ENCODE results near the gene BANK1. TPM values are rescaled to one million over a fixed set of nuclear protein-coding genes. Genes with fewer than 3 reads are reported as not detected.

The BANK1 gene
- total RNA-seq, 1 experiment from 2014 or later, result 2.4 TPM

DNA sequence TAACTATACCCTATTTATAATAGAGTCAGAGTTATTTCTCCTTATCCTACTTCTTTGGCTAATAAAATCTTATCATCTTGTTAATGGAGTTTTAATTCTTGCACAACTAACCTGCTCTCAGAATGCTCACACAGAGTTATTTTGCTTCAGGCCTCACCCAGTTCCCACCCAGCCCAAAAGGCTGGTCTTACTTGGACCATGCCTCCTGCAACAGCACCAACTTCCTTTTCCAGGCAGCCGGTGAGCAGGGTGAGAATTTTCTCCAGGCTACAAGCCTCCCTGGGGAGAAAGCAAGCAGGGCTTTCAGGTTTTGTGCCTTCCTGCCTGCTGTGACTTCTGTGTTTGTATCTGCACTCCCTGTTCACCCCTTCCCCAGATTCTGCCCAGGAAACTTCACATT, 29.1 kb upstream of the BANK1 start (continued):
- TF ChIP-seq, protein P1, sequence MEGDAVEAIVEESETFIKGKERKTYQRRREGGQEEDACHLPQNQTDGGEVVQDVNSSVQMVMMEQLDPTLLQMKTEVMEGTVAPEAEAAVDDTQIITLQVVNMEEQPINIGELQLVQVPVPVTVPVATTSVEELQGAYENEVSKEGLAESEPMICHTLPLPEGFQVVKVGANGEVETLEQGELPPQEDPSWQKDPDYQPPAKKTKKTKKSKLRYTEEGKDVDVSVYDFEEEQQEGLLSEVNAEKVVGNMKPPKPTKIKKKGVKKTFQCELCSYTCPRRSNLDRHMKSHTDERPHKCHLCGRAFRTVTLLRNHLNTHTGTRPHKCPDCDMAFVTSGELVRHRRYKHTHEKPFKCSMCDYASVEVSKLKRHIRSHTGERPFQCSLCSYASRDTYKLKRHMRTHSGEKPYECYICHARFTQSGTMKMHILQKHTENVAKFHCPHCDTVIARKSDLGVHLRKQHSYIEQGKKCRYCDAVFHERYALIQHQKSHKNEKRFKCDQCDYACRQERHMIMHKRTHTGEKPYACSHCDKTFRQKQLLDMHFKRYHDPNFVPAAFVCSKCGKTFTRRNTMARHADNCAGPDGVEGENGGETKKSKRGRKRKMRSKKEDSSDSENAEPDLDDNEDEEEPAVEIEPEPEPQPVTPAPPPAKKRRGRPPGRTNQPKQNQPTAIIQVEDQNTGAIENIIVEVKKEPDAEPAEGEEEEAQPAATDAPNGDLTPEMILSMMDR (IDR thresholded peaks at IDR 0.05 in 2 of 3, conservative IDR thresholded peaks at IDR 0.05 in 1 of 3; ENCODE audit: borderline replicate concordance in 1 of 3, insufficient read depth in 1 of 3, low read depth in 2 of 3, low read length in 2 of 3), result no peak
- TF ChIP-seq, protein P2, sequence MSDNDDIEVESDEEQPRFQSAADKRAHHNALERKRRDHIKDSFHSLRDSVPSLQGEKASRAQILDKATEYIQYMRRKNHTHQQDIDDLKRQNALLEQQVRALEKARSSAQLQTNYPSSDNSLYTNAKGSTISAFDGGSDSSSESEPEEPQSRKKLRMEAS (IDR thresholded peaks at IDR 0.05), result no peak
- TF ChIP-seq, protein P3, sequence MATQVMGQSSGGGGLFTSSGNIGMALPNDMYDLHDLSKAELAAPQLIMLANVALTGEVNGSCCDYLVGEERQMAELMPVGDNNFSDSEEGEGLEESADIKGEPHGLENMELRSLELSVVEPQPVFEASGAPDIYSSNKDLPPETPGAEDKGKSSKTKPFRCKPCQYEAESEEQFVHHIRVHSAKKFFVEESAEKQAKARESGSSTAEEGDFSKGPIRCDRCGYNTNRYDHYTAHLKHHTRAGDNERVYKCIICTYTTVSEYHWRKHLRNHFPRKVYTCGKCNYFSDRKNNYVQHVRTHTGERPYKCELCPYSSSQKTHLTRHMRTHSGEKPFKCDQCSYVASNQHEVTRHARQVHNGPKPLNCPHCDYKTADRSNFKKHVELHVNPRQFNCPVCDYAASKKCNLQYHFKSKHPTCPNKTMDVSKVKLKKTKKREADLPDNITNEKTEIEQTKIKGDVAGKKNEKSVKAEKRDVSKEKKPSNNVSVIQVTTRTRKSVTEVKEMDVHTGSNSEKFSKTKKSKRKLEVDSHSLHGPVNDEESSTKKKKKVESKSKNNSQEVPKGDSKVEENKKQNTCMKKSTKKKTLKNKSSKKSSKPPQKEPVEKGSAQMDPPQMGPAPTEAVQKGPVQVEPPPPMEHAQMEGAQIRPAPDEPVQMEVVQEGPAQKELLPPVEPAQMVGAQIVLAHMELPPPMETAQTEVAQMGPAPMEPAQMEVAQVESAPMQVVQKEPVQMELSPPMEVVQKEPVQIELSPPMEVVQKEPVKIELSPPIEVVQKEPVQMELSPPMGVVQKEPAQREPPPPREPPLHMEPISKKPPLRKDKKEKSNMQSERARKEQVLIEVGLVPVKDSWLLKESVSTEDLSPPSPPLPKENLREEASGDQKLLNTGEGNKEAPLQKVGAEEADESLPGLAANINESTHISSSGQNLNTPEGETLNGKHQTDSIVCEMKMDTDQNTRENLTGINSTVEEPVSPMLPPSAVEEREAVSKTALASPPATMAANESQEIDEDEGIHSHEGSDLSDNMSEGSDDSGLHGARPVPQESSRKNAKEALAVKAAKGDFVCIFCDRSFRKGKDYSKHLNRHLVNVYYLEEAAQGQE (IDR thresholded peaks at IDR 0.05; ENCODE audit: low read depth), result no peak

DNA sequence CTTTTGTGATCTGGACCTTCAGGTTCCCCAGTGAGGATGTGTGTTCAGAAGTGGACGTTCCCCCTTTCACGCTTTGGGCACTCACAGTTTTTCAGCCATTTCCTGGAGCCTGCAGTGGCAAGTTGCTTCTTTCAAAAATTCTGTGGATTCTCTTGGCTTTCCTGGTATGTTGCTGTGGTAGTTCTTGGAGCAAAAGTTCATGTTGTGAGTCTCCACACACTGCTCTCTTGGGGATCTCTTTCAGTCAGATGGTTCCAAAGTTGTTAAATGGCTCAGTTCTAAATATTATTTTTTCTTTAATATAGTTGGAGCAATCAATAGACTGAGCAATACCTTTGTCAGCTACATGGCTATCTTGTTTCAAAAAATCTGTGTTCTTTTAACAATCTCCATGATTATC, 28.5 kb upstream of the BANK1 start:
- H3K4me3 ChIP-seq (replicated peaks in 1 of 2; ENCODE audit: low read depth in 1 of 2, low read length in 2 of 2), result no peak overlapping the region
- no peak overlapping the region for H3K9ac ChIP-seq (ENCODE audit: low read length)
- intact Hi-C loops (cut with micrococcal nuclease), result no loop called here
- H3K9me3 ChIP-seq (ENCODE audit: control insufficient read depth in 1 of 2, insufficient read depth in 1 of 2, low read depth in 1 of 2, low read length in 2 of 2), result no peaks in the 10 kb centered on the region
- CTCF ChIA-PET, result interaction anchor here (0.9 kb wide), 1 partner anchor 591 kb away, joined by 4 read pairs; no protein-coding TSS in a partner anchor
- H3K4me1 ChIP-seq (ENCODE audit: control insufficient read depth in 1 of 2, insufficient read depth in 2 of 2, low read length in 2 of 2), result no peaks in the 10 kb centered on the region
- H3K36me3 ChIP-seq (ENCODE audit: control insufficient read depth in 1 of 2, insufficient read depth in 2 of 2, low read length in 2 of 2), result no peaks in the 10 kb centered on the region
- no peak overlapping the region for H3K4me2 ChIP-seq (ENCODE audit: low read length)
- BruUV-seq (replicated peaks), result no TSS peak
- H3K27me3 ChIP-seq (ENCODE audit: insufficient read depth, low read length), result no peaks in the 10 kb centered on the region
- no peak for ATAC-seq
- H3K9me2 ChIP-seq (ENCODE audit: insufficient read depth), result no peaks in the 10 kb centered on the region
- H2AFZ ChIP-seq (ENCODE audit: low read depth, low read length, poor library complexity, severe bottlenecking), result no peak overlapping the region
- H3K27ac ChIP-seq (ENCODE audit: low read depth, low read length), result no peak overlapping the region
- RAD21 ChIA-PET (ENCODE audit: low non-redundant PET in 1 of 2, low total read pairs in 2 of 2, uncharacterized antibody in 2 of 2, unreplicated experiment in 2 of 2), result no interaction called here
- DNase-seq (ENCODE audit: low read depth, low spot score), result no peak
- POLR2A ChIA-PET, result no interaction called here
- H4K20me1 ChIP-seq (ENCODE audit: insufficient read depth), result no peaks in the 10 kb centered on the region
- no peaks in the 10 kb centered on the region for H3K79me2 ChIP-seq (ENCODE audit: insufficient read depth, low read length)
- TF ChIP-seq EZH2 (IDR thresholded peaks at IDR 0.05), result no peak
- no peak for TF ChIP-seq ZNF274 (IDR thresholded peaks at IDR 0.05; ENCODE audit: low read depth, low read length)
- TF ChIP-seq POLR2A (IDR thresholded peaks at IDR 0.05; ENCODE audit: borderline replicate concordance, extremely low read depth, insufficient read depth, insufficient read length), result no peak
- no peak for TF ChIP-seq CBX3 (IDR thresholded peaks at IDR 0.05; ENCODE audit: low read depth)
- TF ChIP-seq, protein P1 (IDR thresholded peaks at IDR 0.05 in 2 of 3, conservative IDR thresholded peaks at IDR 0.05 in 1 of 3; ENCODE audit: borderline replicate concordance in 1 of 3, insufficient read depth in 1 of 3, low read depth in 2 of 3, low read length in 2 of 3), result no peak
- no peak for TF ChIP-seq CEBPB (IDR thresholded peaks at IDR 0.05; ENCODE audit: low read depth)
- no peak for TF ChIP-seq JUND (IDR thresholded peaks at IDR 0.05)
- no peak for TF ChIP-seq EGR1 (IDR thresholded peaks at IDR 0.05; ENCODE audit: low read depth)
- no peak for TF ChIP-seq YY1 (IDR thresholded peaks at IDR 0.05; ENCODE audit: extremely low read depth, insufficient replicate concordance, low read depth, low read length)
- no peak for TF ChIP-seq POLR2AphosphoS5 (IDR thresholded peaks at IDR 0.05; ENCODE audit: low read depth, low read length)
- no peak for TF ChIP-seq TCF7L2 (IDR thresholded peaks at IDR 0.05; ENCODE audit: borderline replicate concordance, extremely low read depth, insufficient read depth, insufficient read length)
- TF ChIP-seq ELF1 (IDR thresholded peaks at IDR 0.05; ENCODE audit: borderline replicate concordance, low read depth), result no peak
- TF ChIP-seq SIN3A (IDR thresholded peaks at IDR 0.05; ENCODE audit: low read depth), result no peak
- TF ChIP-seq, protein P4, sequence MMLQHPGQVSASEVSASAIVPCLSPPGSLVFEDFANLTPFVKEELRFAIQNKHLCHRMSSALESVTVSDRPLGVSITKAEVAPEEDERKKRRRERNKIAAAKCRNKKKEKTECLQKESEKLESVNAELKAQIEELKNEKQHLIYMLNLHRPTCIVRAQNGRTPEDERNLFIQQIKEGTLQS (IDR thresholded peaks at IDR 0.05), result no peak

Data from HCT116 (cell line).